HEK293 (cell line): ENCODE measurements around the gene ARHGAP10.
A peak's percentile ranks its signal among the peaks of the same experiment; 100 is the strongest.

ENCODE experiments used
- CTCF ChIA-PET: fragments of 350-600 bp; formaldehyde crosslinking; extraction: SDS; loops from one replicate; lab custom pipeline; 2021; ENCODE audit warnings: antibody characterized with exemption; lab: Yijun Ruan, JAX
- POLR2A ChIA-PET: fragments of 300-600 bp; formaldehyde crosslinking; extraction: SDS; loops from one replicate; lab custom pipeline; 2020; ENCODE audit warnings: antibody characterized with exemption, inconsistent platforms; lab: Yijun Ruan, JAX
- H3K27ac ChIP-seq: fragments of 200-500 bp; sonication (Bioruptor generic); 2 replicates; pipeline ENCODE4 v1.5.1; 2014; ENCODE audit warnings: low read depth, low read length, control low read depth, inconsistent platforms; ENCODE audit errors: extremely low read depth
- H3K36me3 ChIP-seq, 2 experiments: fragments of 200-500 bp in 1 of 2; sonication (Bioruptor generic) in 1 of 2; 1 replicate in 1 of 2; 2 replicates in 1 of 2; pipeline ENCODE4 v1.5.1; 2014 to 2017; ENCODE audit warnings: inconsistent platforms in 2 of 2, low read length in 2 of 2; ENCODE audit not compliant: control insufficient read depth in 2 of 2, insufficient read depth in 1 of 2
- H3K4me1 ChIP-seq: fragments of 200-500 bp; sonication (Bioruptor generic); 2 replicates; pipeline ENCODE4 v1.5.1; 2014; ENCODE audit warnings: mild to moderate bottlenecking, low read length, inconsistent platforms; ENCODE audit not compliant: control insufficient read depth, insufficient read depth
- H3K4me3 ChIP-seq: 2 replicates; pipeline ENCODE4 v1.5.1; 2011; ENCODE audit warnings: low read depth, mild to moderate bottlenecking, control low read depth, low read length, moderate library complexity
- H3K9me3 ChIP-seq: fragments of 200-500 bp; sonication (Bioruptor generic); 2 replicates; pipeline ENCODE4 v1.5.1; 2014; ENCODE audit warnings: low read depth, low read length, inconsistent platforms; ENCODE audit not compliant: control insufficient read depth, insufficient read depth
- AEBP2 ChIP-seq: fragments of 450-650 bp; formaldehyde crosslinking; IDR thresholded peaks from 2 replicates; pipeline ENCODE4 v1.5.1; 2016; ENCODE audit warnings: missing biosample characterization, missing genetic modification characterization, borderline replicate concordance
- GLIS2 ChIP-seq: fragments of 450-650 bp; formaldehyde crosslinking; IDR thresholded peaks from 2 replicates; pipeline ENCODE4 v1.5.1; 2016; ENCODE audit warnings: missing biosample characterization, missing genetic modification characterization
- IKZF3 ChIP-seq: fragments of 450-650 bp; IDR thresholded peaks from 2 replicates; pipeline ENCODE4 v1.5.0; 2018; ENCODE audit warnings: missing biosample characterization, mild to moderate bottlenecking, missing genetic modification characterization, moderate library complexity
- KLF8 ChIP-seq: fragments of 450-650 bp; formaldehyde crosslinking; IDR thresholded peaks from 2 replicates; pipeline ENCODE4 v1.5.1; 2016; ENCODE audit warnings: missing biosample characterization, missing genetic modification characterization
- MEIS1 ChIP-seq: sonication (generic); formaldehyde crosslinking; IDR thresholded peaks from 2 replicates; pipeline ENCODE4 v1.8.1; 2022; ENCODE audit warnings: missing genetic modification reagents, mild to moderate bottlenecking, borderline replicate concordance
- OSR2 ChIP-seq: fragments of 450-650 bp; formaldehyde crosslinking; IDR thresholded peaks from 2 replicates; pipeline ENCODE4 v1.5.1; 2016; ENCODE audit warnings: missing biosample characterization, missing genetic modification characterization
- TRIM28 ChIP-seq: IDR thresholded peaks from 2 replicates; pipeline ENCODE4 v1.6.1; 2011; ENCODE audit warnings: low read length, control low read depth, borderline replicate concordance
- ZBTB17 ChIP-seq: fragments of 450-650 bp; formaldehyde crosslinking; IDR thresholded peaks from 2 replicates; pipeline ENCODE4 v1.5.1; 2016; ENCODE audit warnings: missing biosample characterization, missing genetic modification characterization
- ZFP69B ChIP-seq: fragments of 450-650 bp; formaldehyde crosslinking; IDR thresholded peaks from 2 replicates; pipeline ENCODE4 v1.5.1; 2016; ENCODE audit warnings: missing biosample characterization, missing genetic modification characterization
- ZNF2 ChIP-seq: fragments of 450-650 bp; formaldehyde crosslinking; IDR thresholded peaks from 2 replicates; pipeline ENCODE4 v1.5.1; 2016; ENCODE audit warnings: missing biosample characterization, missing genetic modification characterization
- ZNF214 ChIP-seq: fragments of 450-650 bp; formaldehyde crosslinking; IDR thresholded peaks from 2 replicates; pipeline ENCODE4 v1.5.1; 2017; ENCODE audit warnings: missing biosample characterization, mild to moderate bottlenecking, missing genetic modification characterization, borderline replicate concordance
- ZNF221 ChIP-seq: fragments of 450-650 bp; formaldehyde crosslinking; IDR thresholded peaks from 2 replicates; pipeline ENCODE4 v1.5.1; 2017; ENCODE audit warnings: missing biosample characterization, missing genetic modification characterization, borderline replicate concordance
- ZNF280D ChIP-seq: fragments of 450-650 bp; formaldehyde crosslinking; IDR thresholded peaks from 2 replicates; pipeline ENCODE4 v1.5.1; 2016; ENCODE audit warnings: missing biosample characterization, missing genetic modification characterization
- ZNF311 ChIP-seq: fragments of 450-650 bp; formaldehyde crosslinking; IDR thresholded peaks from 2 replicates; pipeline ENCODE4 v1.5.1; 2017; ENCODE audit warnings: missing biosample characterization, missing genetic modification characterization, borderline replicate concordance
- ZNF404 ChIP-seq: fragments of 450-650 bp; formaldehyde crosslinking; IDR thresholded peaks from 2 replicates; pipeline ENCODE4 v1.5.1; 2017; ENCODE audit warnings: missing biosample characterization, missing genetic modification characterization
- ZNF600 ChIP-seq: fragments of 450-650 bp; formaldehyde crosslinking; IDR thresholded peaks from 2 replicates; pipeline ENCODE4 v1.5.1; 2016; ENCODE audit warnings: missing biosample characterization, missing genetic modification characterization
- ZNF621 ChIP-seq: fragments of 450-650 bp; formaldehyde crosslinking; IDR thresholded peaks from 2 replicates; pipeline ENCODE4 v1.5.1; 2017; ENCODE audit warnings: missing biosample characterization, missing genetic modification characterization
- ZNF776 ChIP-seq: fragments of 450-650 bp; formaldehyde crosslinking; IDR thresholded peaks from 2 replicates; pipeline ENCODE4 v1.5.0; 2017; ENCODE audit warnings: missing biosample characterization, missing genetic modification characterization, borderline replicate concordance
- TF ChIP-seq, protein P1 (sequence below): fragments of 450-650 bp; formaldehyde crosslinking; IDR thresholded peaks from 2 replicates; pipeline ENCODE4 v1.5.1; 2016; ENCODE audit warnings: missing biosample characterization, missing genetic modification characterization

ARHGAP10 gene

GRCh38 chr4:147749811-147750321, 18.0 kb downstream of the ARHGAP10 start (continued):
- TF ChIP-seq, protein P1, sequence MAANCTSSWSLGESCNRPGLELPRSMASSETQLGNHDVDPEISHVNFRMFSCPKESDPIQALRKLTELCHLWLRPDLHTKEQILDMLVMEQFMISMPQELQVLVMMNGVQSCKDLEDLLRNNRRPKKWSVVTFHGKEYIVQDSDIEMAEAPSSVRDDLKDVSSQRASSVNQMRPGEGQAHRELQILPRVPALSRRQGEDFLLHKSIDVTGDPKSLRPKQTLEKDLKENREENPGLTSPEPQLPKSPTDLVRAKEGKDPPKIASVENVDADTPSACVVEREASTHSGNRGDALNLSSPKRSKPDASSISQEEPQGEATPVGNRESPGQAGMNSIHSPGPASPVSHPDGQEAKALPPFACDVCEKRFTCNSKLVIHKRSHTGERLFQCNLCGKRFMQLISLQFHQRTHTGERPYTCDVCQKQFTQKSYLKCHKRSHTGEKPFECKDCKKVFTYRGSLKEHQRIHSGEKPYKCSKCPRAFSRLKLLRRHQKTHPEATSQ: no peak
- TF ChIP-seq ZNF221 (tag by site-specific recombination): no peak
- TF ChIP-seq, all 188 proteins: peak for 5

- Histone ChIP-seq H3K27ac (no peak overlapping the region), H3K9me3 (no peaks in the 10 kb centered on the region), H3K4me1 (peaks cover 21% of the 10 kb centered on the region), H3K4me3 (no peak overlapping the region), H3K36me3 (no peaks in the 10 kb centered on the region)
- TF ChIP-seq ZNF404 (tag by site-specific recombination) (no peak), MEIS1 (CRISPR knock-in tag) (no peak), ZNF2 (no peak), ZFP69B (tag by site-specific recombination) (no peak), KLF8 (tag by site-specific recombination) (no peak), ZNF621 (tag by site-specific recombination) (no peak), AEBP2 (tag by site-specific recombination) (no peak), IKZF3 (no peak), ZNF280D (no peak), ZNF311 (tag by site-specific recombination) (no peak)
- ChIA-PET POLR2A (no interaction called here), CTCF (interaction anchor here (0.6 to 0.7 kb wide), 2 partner anchors 19 to 163 kb away, joined by 3 to 4 read pairs; no protein-coding TSS in a partner anchor)
These were observed 21.2 kb downstream of the ARHGAP10 start for GRCh38 chr4:147753047-147753446.

DNA sequence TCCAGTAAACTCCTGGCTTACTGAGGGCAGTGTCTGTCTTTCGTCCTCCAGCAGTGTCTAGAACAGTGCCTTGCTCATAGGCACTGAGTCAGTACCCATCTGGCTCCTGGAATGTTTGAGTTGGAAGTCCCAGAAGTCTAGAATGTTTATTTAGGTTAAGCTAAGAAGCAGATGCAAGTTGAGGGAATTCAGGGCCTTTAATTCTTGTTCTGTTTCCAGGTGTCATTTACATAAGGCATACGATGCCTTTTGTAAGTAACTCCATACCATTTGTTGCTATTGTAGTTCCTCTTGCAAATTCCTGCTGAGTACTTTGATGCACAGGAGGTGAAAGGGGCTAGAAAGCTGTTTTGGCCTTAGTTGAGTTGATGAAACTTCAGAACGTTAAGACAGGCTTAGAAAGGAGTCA, 22.2 kb downstream of the ARHGAP10 start:
- H3K27ac ChIP-seq: no peak overlapping the region

More for the DNA sequence above, 22.2 kb downstream of the ARHGAP10 start:
- ChIA-PET CTCF (interaction anchor here (0.6 to 0.7 kb wide), 3 partner anchors 9 to 50 kb away, joined by 3 to 4 read pairs (median 4); no protein-coding TSS in a partner anchor), POLR2A (no interaction called here)
- H3K4me1 ChIP-seq: peaks cover 19% of the 10 kb centered on the region
- no peaks in the 10 kb centered on the region for H3K36me3 ChIP-seq
- 0 out of 2 replicates have a peak, but pooled peaks have one; percentile 47 for TF ChIP-seq TRIM28
- TF ChIP-seq OSR2 (tag by site-specific recombination): 0 out of 2 replicates have a peak, but pooled peaks have one; percentile 26
- no peak for TF ChIP-seq GLIS2 (tag by site-specific recombination)
- no peak for TF ChIP-seq ZNF776
- peak; percentile 52; the same call in 1 of the 2 replicates for TF ChIP-seq ZNF600 (tag by site-specific recombination)
- TF ChIP-seq ZNF214: no peak
- TF ChIP-seq ZBTB17 (tag by site-specific recombination): no peak
- no peaks in the 10 kb centered on the region for H3K9me3 ChIP-seq
- H3K4me3 ChIP-seq: no peak overlapping the region
